H1 (cell line): ENCODE measurements around the gene THEM5. TPM values are rescaled to one million over a fixed set of nuclear protein-coding genes. Genes with fewer than 3 reads are reported as not detected.

Experiments
- CBX5 ChIP-seq: fragments of 300-800, 300-1000 bp; sonication (generic); IDR thresholded peaks from 2 replicates; pipeline ENCODE4 v1.7.1; 2016; ENCODE audit warnings: antibody characterized with exemption, low read length, low read depth
- JUN ChIP-seq: IDR thresholded peaks from 2 replicates; pipeline ENCODE4 v1.6.1; 2011; ENCODE audit warnings: low read depth, mild to moderate bottlenecking, improper control_type of control experiment, low read length
- PHF8 ChIP-seq: fragments of 200-600 bp; sonication (generic); conservative IDR thresholded peaks from 2 replicates; pipeline ENCODE4 v1.7.1; 2012; ENCODE audit warnings: low read depth, mild to moderate bottlenecking, inconsistent platforms, low read length, moderate library complexity
- polyA plus RNA-seq, 7 experiments: library from polyadenylated mRNA; depleted of rRNA in 3 of 7; stranded (reverse) in 5 of 7; unstranded in 2 of 7; fragments of >200 nt in 5 of 7; fragments of 200-250 nt in 2 of 7; gene quantifications; 1 replicate in 5 of 7; 2 replicates in 1 of 7; 4 replicates in 1 of 7; pipeline versions ENCODE4 v1.2.1 to v1.2.3, GENCODE V29; 2011 to 2013; ENCODE audit warnings: missing spikeins in 2 of 7, mixed read lengths in 2 of 7
- total RNA-seq: library from RNA; stranded (reverse); fragmentation: NEBNext Ultra II Directional; extraction: Animal tissue kit (Norgen Biotek cat#: 25700); gene quantifications from 2 replicates; pipeline ENCODE4 v1.2.1, GENCODE V29; 2021
- TF ChIP-seq, protein P1 (sequence below): fragments of 300-600 bp; sonication (generic); IDR thresholded peaks from 2 replicates; pipeline ENCODE4 v1.7.1; 2012; ENCODE audit warnings: low read length, moderate library complexity, mild to moderate bottlenecking, inconsistent platforms; ENCODE audit not compliant: insufficient replicate concordance

Gene THEM5
- total and polyA plus RNA-seq, 2 of the 8 experiments (the other 6 are each of a cell fraction or from before 2014, with no cell fraction given) = not detected

- no peak for TF ChIP-seq JUN
- TF ChIP-seq PHF8 = no peak
- TF ChIP-seq, protein P1, sequence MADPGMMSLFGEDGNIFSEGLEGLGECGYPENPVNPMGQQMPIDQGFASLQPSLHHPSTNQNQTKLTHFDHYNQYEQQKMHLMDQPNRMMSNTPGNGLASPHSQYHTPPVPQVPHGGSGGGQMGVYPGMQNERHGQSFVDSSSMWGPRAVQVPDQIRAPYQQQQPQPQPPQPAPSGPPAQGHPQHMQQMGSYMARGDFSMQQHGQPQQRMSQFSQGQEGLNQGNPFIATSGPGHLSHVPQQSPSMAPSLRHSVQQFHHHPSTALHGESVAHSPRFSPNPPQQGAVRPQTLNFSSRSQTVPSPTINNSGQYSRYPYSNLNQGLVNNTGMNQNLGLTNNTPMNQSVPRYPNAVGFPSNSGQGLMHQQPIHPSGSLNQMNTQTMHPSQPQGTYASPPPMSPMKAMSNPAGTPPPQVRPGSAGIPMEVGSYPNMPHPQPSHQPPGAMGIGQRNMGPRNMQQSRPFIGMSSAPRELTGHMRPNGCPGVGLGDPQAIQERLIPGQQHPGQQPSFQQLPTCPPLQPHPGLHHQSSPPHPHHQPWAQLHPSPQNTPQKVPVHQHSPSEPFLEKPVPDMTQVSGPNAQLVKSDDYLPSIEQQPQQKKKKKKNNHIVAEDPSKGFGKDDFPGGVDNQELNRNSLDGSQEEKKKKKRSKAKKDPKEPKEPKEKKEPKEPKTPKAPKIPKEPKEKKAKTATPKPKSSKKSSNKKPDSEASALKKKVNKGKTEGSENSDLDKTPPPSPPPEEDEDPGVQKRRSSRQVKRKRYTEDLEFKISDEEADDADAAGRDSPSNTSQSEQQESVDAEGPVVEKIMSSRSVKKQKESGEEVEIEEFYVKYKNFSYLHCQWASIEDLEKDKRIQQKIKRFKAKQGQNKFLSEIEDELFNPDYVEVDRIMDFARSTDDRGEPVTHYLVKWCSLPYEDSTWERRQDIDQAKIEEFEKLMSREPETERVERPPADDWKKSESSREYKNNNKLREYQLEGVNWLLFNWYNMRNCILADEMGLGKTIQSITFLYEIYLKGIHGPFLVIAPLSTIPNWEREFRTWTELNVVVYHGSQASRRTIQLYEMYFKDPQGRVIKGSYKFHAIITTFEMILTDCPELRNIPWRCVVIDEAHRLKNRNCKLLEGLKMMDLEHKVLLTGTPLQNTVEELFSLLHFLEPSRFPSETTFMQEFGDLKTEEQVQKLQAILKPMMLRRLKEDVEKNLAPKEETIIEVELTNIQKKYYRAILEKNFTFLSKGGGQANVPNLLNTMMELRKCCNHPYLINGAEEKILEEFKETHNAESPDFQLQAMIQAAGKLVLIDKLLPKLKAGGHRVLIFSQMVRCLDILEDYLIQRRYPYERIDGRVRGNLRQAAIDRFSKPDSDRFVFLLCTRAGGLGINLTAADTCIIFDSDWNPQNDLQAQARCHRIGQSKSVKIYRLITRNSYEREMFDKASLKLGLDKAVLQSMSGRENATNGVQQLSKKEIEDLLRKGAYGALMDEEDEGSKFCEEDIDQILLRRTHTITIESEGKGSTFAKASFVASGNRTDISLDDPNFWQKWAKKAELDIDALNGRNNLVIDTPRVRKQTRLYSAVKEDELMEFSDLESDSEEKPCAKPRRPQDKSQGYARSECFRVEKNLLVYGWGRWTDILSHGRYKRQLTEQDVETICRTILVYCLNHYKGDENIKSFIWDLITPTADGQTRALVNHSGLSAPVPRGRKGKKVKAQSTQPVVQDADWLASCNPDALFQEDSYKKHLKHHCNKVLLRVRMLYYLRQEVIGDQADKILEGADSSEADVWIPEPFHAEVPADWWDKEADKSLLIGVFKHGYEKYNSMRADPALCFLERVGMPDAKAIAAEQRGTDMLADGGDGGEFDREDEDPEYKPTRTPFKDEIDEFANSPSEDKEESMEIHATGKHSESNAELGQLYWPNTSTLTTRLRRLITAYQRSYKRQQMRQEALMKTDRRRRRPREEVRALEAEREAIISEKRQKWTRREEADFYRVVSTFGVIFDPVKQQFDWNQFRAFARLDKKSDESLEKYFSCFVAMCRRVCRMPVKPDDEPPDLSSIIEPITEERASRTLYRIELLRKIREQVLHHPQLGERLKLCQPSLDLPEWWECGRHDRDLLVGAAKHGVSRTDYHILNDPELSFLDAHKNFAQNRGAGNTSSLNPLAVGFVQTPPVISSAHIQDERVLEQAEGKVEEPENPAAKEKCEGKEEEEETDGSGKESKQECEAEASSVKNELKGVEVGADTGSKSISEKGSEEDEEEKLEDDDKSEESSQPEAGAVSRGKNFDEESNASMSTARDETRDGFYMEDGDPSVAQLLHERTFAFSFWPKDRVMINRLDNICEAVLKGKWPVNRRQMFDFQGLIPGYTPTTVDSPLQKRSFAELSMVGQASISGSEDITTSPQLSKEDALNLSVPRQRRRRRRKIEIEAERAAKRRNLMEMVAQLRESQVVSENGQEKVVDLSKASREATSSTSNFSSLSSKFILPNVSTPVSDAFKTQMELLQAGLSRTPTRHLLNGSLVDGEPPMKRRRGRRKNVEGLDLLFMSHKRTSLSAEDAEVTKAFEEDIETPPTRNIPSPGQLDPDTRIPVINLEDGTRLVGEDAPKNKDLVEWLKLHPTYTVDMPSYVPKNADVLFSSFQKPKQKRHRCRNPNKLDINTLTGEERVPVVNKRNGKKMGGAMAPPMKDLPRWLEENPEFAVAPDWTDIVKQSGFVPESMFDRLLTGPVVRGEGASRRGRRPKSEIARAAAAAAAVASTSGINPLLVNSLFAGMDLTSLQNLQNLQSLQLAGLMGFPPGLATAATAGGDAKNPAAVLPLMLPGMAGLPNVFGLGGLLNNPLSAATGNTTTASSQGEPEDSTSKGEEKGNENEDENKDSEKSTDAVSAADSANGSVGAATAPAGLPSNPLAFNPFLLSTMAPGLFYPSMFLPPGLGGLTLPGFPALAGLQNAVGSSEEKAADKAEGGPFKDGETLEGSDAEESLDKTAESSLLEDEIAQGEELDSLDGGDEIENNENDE = no peak
- TF ChIP-seq CBX5 = no peak
These were observed 19.3 kb downstream of the THEM5 start (continued) for GRCh38 chr1:151834239-151834638.
